Activated naive CD4-positive, alpha-beta T cell treated with anti-CD3 and anti-CD28 coated beads for 36 hours (primary cell): ENCODE measurements around the gene POLR2E. TPM values are rescaled to one million over a fixed set of nuclear protein-coding genes. Genes with fewer than 3 reads are reported as not detected.
A peak's percentile ranks its signal among the peaks of the same experiment; 100 is the strongest.

ENCODE experiments used
- CTCF ChIA-PET: fragments of 350-600 bp; sonication (Branson Sonifier 250); formaldehyde crosslinking; loops from one replicate; lab custom pipeline; 2021; ENCODE audit warnings: antibody characterized with exemption; lab: Charles Lee
- DNase-seq: peaks from one replicate; pipeline ENCODE4 v3.0.0-alpha.2; 2020
- H3K27ac Mint-ChIP-seq: one replicate; pipeline ENCODE4 v1.8.0; 2021; ENCODE audit warnings: mild to moderate bottlenecking, mixed read lengths
- H3K27me3 Mint-ChIP-seq: one replicate; pipeline ENCODE4 v1.8.0; 2021; ENCODE audit warnings: low read depth, mixed read lengths
- H3K36me3 Mint-ChIP-seq: one replicate; pipeline ENCODE4 v1.8.0; 2021; ENCODE audit warnings: low read depth, mixed read lengths
- H3K4me1 Mint-ChIP-seq: one replicate; pipeline ENCODE4 v1.8.0; 2021; ENCODE audit warnings: low read depth, mixed read lengths
- H3K4me3 Mint-ChIP-seq: one replicate; pipeline ENCODE4 v1.8.0; 2021; ENCODE audit warnings: mild to moderate bottlenecking, moderate library complexity, mixed read lengths
- H3K9me3 Mint-ChIP-seq: one replicate; pipeline ENCODE4 v1.8.0; 2021; ENCODE audit warnings: mixed read lengths
- intact Hi-C: fragments of 100-400 bp; cut with micrococcal nuclease; formaldehyde crosslinking; loops from one replicate; pipeline ENCODE4 v1.15.1; 2023
- total RNA-seq, 2 experiments: library from RNA; stranded (reverse); gene quantifications; one replicate each; pipeline ENCODE4 v1.2.3, GENCODE V29; 2021

Gene POLR2E
- total RNA-seq, 2 experiments from 2014 or later, result 238 to 258 TPM

DNA sequence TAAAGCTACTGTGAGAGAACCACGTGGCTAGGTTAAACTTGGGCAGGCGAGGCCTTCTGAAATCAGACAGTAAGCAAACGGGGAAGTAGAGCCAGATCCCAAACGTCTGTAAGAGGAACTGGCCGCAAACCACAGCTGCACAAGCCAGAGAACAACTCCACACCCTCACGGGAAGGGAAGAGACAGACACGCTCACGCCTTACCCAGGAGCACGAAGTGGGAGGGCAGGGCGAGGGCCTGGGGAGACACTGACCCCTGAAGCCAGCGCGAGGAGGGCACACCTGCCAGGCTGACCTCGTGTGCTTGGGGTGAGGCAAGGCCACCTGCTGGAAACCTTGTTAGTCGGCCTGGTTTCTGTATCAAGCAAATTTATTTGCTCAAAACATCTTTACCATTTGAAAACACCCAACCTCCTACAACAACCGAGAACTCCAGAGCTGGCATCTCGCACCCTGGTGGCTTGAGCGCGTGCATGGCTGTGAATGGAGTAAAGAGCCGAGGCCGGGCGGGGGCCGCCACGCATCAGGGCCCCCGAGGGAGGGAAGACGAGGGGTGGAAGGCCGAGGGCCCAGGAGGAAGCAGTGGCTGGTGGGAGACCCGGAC lies 7.3 kb downstream of the POLR2E start:
- peak overlapping the region; percentile 81 for H3K27ac Mint-ChIP-seq
- peaks cover 47% of the 10 kb centered on the region for H3K4me1 Mint-ChIP-seq
- intact Hi-C loops, result loop anchor here (1.0 kb wide), 1 partner anchor 11 kb away; no protein-coding TSS in a partner anchor
- H3K27me3 Mint-ChIP-seq, result no peaks in the 10 kb centered on the region
- DNase-seq, result peak; percentile 59
- H3K9me3 Mint-ChIP-seq, result no peaks in the 10 kb centered on the region
- CTCF ChIA-PET, result interaction anchor here (0.6 to 1.5 kb wide), 2 partner anchors 12 to 23 kb away, joined by 3 to 4 read pairs; no protein-coding TSS in a partner anchor
- H3K4me3 Mint-ChIP-seq, result peak overlapping the region; percentile 8
- peaks cover 34% of the 10 kb centered on the region for H3K36me3 Mint-ChIP-seq

DNA sequence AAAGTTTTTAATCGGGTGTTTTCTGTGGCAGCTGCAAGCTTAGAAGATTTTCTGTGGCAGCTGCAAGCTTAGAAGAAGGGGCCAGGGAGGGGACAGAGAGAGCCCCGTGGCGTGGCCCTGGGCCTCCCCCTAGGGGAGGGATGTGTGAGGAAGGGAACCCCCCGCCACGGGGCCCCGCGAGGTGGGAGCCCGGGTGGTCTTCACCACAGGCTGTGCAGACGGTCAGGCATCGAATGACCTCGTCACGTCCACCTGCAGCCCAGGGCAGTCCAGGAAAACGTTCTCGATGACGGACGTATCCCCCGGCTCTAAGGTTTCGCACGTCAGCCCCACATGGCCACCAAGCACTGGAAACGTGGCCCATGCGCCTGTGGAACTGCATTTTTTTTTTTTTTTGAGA lies 8.6 kb downstream of the POLR2E start:
- H3K27me3 Mint-ChIP-seq, result no peaks in the 10 kb centered on the region
- H3K36me3 Mint-ChIP-seq, result peaks cover 27% of the 10 kb centered on the region
- intact Hi-C loops, result no loop called here
- no peak for DNase-seq
- no peak overlapping the region for H3K27ac Mint-ChIP-seq
- H3K9me3 Mint-ChIP-seq, result no peaks in the 10 kb centered on the region
- H3K4me3 Mint-ChIP-seq, result no peak overlapping the region
- peaks cover 53% of the 10 kb centered on the region for H3K4me1 Mint-ChIP-seq
- CTCF ChIA-PET, result interaction anchor here (0.6 to 1.5 kb wide), 3 partner anchors 11 to 107 kb away, joined by 3 to 4 read pairs (median 3); no protein-coding TSS in a partner anchor

DNA sequence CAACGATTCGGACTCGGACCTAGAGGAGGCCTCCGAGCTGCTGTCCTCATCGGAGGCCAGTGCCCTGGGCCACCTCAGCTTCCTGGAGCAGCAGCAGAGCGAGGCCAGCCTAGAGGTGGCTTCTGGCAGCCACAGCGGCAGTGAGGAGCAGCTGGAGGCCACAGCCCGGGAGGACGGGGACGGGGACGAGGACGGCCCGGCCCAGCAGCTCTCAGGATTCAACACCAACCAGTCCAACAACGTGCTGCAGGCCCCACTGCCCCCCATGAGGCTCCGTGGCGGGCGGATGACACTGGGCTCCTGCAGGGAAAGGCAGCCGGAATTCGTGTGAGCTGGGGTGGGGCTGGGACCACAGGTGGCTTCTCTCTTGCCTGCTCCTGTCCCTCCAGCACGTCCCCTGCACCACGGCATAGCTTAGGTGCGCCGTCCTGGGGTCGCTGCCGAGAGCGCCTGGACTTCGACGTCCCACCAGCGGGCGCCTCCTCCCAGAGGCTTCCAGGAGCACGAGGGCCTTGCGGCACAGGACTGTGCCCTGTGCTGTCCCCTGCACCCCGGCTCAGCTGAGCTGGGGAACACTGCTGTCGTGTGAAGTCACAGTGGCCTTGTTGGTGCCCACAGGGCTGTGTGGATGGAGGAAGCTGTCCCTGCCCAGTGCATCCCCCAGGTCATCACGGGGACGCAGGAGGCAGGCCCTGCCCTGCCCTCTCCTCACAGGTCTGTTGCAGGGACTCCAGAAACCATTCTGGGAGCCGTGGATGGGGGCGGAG lies 9.3 kb downstream of the POLR2E start:
- peaks cover 54% of the 10 kb centered on the region for H3K4me1 Mint-ChIP-seq
- H3K9me3 Mint-ChIP-seq, result no peaks in the 10 kb centered on the region
- H3K27ac Mint-ChIP-seq, result peak overlapping the region; percentile 14
- peaks cover 32% of the 10 kb centered on the region for H3K36me3 Mint-ChIP-seq
- DNase-seq, result no peak
- no peaks in the 10 kb centered on the region for H3K27me3 Mint-ChIP-seq
- no peak overlapping the region for H3K4me3 Mint-ChIP-seq
- CTCF ChIA-PET, result interaction anchor here (0.6 to 0.9 kb wide), 2 partner anchors 11 to 84 kb away, joined by 3 to 4 read pairs; no protein-coding TSS in a partner anchor
- intact Hi-C loops, result no loop called here

DNA sequence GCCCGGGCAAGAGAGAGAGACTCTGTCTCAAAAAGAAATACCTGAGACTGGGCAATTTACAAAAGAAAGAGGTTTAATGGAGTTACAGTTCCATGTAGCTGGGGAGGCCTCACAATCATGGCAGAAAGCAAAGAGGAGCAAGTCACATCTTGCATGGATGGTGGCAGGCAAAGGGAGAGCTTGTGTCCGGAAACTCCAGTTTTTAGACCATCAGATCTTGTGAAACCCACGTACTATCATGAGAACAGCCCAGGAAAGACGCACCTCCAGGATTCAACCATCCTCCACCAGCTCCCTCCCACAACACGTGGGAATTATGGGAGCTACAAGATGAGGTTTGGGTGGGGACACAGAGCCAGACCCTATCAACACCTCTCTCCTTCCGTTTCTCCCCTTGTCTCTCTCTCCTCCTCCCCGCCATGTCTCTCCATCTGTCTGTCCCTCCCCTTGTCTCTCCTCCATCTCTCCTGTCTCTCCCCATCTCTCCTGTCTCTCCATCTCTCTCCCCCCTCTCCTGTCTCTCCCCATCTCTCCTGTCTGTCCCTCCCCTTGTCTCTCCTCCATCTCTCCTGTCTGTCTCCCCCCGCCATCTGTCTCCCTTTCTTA lies 10.0 kb downstream of the POLR2E start:
- Mint-ChIP-seq H3K27ac (peak overlapping the region; percentile 14), H3K4me3 (no peak overlapping the region), H3K36me3 (peaks cover 39% of the 10 kb centered on the region), H3K9me3 (no peaks in the 10 kb centered on the region), H3K4me1 (peaks cover 55% of the 10 kb centered on the region), H3K27me3 (no peaks in the 10 kb centered on the region)
- CTCF ChIA-PET, result interaction anchor here (0.6 kb wide), 1 partner anchor 11 kb away, joined by 4 read pairs; no protein-coding TSS in a partner anchor
- intact Hi-C loops, result no loop called here
- no peak for DNase-seq

DNA sequence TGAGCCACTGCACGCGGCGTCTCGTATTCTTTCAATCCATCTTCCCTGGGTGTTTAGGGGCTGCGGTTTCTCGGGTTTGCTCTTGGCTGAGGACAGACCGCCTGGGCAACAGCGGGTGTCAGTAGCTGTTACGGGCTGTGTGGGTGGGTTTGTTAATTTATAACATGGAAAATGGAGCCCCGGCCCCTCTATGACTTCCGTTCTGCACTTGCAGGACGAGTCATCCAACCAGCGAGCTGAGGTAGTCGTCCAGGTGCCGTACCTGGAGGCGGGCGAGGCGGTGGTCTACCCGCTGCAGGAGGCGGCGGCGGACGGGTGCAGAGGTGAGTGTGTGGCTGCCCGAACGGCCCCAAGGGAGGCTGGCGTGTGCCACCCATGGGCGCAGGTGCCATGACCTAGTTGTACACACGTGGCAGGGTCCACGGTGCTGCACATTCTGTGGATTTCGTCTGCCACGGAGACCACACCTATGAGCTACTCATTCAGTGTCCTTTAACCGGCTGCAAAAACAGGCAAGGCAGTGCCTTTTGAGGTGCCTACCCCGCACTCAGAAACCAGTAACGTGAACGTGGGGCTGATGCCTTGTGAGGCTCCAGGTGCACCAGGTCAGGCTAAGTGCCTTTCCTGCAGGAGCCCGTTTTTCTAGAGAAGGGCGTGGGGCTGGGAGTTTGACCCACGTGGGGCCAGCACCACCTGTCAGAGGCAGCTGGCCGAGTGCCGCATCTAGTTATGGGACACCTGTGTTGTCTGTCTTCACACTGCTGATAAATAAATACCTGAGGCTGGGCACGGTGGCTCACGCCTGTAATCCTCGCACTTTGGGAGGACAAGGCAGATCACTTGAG lies 10.9 kb downstream of the POLR2E start:
- no peak for DNase-seq
- intact Hi-C loops, result no loop called here
- CTCF ChIA-PET, result no interaction called here

DNA sequence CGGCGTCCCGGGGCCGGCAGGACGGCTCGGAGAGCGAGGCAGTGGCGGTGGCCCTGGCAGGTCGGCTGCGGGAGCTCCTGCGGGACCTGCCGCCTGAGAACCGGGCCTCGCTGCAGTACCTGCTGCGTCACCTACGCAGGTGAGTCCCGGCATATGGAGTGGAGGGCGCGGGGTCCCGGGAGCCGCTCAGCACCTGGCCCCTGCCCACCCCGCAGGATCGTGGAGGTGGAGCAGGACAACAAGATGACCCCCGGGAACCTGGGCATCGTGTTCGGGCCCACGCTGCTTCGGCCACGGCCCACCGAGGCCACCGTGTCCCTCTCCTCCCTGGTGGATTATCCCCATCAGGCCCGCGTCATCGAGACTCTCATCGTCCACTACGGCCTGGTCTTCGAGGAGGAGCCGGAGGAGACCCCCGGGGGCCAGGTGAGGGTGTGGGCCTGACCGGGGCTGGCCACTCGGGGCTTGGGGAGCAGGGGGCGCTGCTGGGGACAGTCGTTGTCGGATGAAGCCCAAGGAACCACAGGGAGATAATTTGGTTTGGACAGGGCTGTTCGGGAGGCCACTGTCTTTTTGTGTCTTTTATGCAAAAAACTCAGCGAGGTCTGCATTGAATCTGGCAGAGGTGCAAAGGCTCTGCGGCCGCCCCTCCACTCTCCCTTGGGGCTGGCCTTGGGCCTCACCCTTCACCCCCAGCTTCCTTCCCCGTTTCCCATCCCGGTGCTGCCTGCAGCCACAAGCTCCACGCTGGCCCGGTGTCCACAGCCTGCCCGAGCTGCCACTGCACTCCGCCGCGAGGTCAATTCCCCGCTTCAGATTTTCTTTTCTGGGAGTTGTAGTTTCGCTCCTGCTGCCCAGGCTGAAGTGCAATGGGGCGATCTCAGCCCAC lies 12.0 kb downstream of the POLR2E start:
- no peaks in the 10 kb centered on the region for H3K27me3 Mint-ChIP-seq
- H3K9me3 Mint-ChIP-seq, result no peaks in the 10 kb centered on the region
- CTCF ChIA-PET, result no interaction called here
- H3K4me3 Mint-ChIP-seq, result no peak overlapping the region
- peaks cover 50% of the 10 kb centered on the region for H3K36me3 Mint-ChIP-seq
- intact Hi-C loops, result loop anchor here (1.0 to 2.0 kb wide), 2 partner anchors 12 to 16 kb away; partner anchors contain the start of genes ARHGAP45 and POLR2E
- no peak overlapping the region for H3K27ac Mint-ChIP-seq
- no peak for DNase-seq
- H3K4me1 Mint-ChIP-seq, result peaks cover 56% of the 10 kb centered on the region

More for the DNA sequence above, 10.9 kb downstream of the POLR2E start:
- Mint-ChIP-seq H3K36me3 (peaks cover 45% of the 10 kb centered on the region), H3K4me3 (no peak overlapping the region), H3K4me1 (peaks cover 59% of the 10 kb centered on the region), H3K9me3 (no peaks in the 10 kb centered on the region), H3K27me3 (no peaks in the 10 kb centered on the region), H3K27ac (no peak overlapping the region)

DNA sequence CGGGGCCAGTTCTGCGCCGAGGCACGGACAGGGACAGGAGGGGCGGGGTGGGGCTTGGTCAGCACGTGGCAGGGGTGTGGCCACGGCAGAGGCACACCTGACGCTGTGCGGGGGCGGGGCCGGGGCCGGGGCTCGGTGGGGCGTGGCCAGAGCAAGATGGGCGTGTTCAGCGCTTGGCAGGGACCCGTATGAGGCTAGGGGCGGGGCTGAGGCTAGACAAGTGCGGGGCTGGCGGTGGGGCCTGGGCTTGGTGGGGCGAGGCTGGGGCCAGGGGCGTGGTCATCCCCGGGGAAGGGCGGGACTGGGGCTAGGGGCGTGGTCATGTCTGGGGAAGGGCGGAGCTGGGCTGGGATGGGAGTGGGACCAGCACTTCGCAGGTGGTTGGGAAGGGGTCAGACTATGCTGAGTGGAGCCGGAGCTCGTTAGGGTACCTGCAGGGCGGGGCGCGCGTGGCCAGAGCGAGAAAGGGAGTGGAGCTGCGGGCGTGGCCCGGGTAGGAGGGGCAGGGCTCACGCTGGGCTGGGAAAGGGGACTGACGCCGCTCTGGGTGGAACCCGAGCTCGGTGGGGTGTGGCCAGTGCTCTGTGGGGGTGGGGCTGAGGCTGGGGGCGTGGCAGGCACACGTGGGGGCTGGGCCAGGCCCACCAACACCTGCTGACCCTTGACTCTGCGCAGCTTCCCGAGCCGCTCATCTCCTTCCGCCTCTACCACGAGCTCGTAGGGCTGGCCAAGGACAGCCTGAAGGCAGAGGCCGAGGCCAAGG lies 12.8 kb downstream of the POLR2E start:
- peak; percentile 92 for DNase-seq
- Mint-ChIP-seq H3K9me3 (no peaks in the 10 kb centered on the region), H3K36me3 (peaks cover 52% of the 10 kb centered on the region), H3K4me1 (peaks cover 54% of the 10 kb centered on the region), H3K27ac (peak overlapping the region; percentile 24), H3K4me3 (no peak overlapping the region), H3K27me3 (no peaks in the 10 kb centered on the region)
- CTCF ChIA-PET, result interaction anchor here (0.6 kb wide), 1 partner anchor 12 kb away, joined by 5 read pairs; no protein-coding TSS in a partner anchor
- intact Hi-C loops, result loop anchor here (1.0 to 2.0 kb wide), 2 partner anchors 13 to 16 kb away; partner anchors contain the start of genes ARHGAP45 and POLR2E

DNA sequence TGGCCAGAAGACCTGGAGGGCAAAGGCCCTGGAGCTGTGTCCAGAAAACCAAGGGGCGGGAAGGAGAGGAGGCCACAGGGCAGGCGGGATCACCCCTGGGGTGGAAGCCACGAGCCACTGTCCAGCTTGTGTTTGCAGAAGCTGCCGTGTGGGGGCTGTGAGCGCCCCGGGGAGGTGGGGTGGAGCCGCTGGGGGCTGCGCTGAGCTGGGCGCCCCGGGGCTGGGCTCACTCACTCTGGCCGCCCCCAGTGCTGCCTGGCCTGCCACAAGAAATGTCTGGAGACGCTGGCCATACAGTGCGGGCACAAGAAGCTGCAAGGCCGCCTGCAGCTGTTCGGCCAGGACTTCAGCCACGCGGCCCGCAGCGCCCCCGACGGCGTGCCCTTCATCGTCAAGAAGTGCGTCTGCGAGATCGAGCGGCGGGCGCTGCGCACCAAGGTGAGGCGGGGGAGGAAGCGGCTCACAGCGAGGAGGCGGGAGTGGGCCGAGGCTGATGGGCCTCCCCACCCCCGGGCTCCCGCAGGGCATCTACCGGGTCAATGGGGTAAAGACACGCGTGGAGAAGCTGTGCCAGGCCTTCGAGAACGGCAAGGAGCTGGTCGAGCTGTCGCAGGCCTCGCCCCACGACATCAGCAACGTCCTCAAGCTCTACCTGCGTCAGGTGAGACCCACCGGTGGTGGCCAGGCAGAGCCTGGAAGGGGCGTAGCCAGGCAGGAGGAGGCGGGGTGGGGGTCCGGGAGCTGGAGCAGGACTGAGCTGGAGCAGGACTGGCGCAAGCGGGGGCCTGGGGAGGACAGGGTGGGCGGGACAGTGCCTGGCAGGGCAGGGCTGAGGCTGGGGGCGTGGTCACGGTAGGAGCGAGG lies 13.6 kb downstream of the POLR2E start:
- intact Hi-C loops, result loop anchor here (1.0 to 2.0 kb wide), 2 partner anchors 14 to 15 kb away; partner anchors contain the start of genes ARHGAP45 and POLR2E
- peaks cover 57% of the 10 kb centered on the region for H3K4me1 Mint-ChIP-seq
- no peak overlapping the region for H3K27ac Mint-ChIP-seq

DNA sequence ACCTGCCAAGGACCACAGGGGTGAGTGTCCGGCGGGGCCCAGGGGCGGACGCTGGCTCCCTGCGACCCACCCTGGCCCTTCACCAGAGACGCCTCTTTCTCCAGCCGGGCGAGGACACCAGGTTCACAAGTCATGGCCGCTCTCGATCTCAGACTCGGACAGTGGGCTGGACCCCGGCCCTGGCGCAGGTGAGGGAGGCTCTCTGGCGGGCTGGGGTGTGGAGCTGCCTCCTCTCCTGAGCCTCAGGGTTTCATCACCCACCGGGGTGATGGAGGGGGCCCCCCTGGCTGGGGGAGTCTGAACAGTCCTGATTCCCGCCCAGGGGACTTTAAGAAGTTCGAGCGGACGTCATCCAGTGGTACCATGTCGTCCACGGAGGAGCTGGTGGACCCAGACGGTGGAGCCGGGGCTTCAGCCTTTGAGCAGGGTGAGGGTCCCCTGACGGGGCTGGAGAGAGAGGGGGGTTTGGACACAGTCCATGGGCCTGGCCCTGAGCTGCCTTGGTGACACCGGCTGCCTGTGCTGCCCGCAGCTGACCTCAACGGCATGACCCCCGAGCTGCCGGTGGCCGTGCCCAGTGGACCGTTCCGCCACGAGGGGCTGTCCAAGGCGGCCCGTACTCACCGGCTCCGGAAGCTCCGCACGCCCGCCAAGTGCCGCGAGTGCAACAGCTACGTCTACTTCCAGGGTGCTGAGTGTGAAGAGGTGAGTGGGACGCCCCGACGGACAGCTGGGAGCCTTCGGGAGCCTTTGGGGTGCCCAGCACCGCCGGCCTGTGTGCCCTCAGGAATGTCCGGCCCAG lies 14.6 kb downstream of the POLR2E start:
- Mint-ChIP-seq H3K4me3 (no peak overlapping the region), H3K9me3 (no peaks in the 10 kb centered on the region), H3K4me1 (peaks cover 60% of the 10 kb centered on the region), H3K27ac (peak overlapping the region; percentile 53), H3K36me3 (peaks cover 57% of the 10 kb centered on the region), H3K27me3 (no peaks in the 10 kb centered on the region)
- CTCF ChIA-PET, result interaction anchor here (0.6 to 1.1 kb wide), 3 partner anchors 13 to 382 kb away, joined by 3 read pairs; partner anchors contain the start of gene ARHGAP45
- intact Hi-C loops, result no loop called here
- no peak for DNase-seq

More for the DNA sequence above, 13.6 kb downstream of the POLR2E start:
- Mint-ChIP-seq H3K4me3 (no peak overlapping the region), H3K36me3 (peaks cover 54% of the 10 kb centered on the region), H3K27me3 (no peaks in the 10 kb centered on the region), H3K9me3 (no peaks in the 10 kb centered on the region)
- CTCF ChIA-PET, result interaction anchor here (0.6 to 1.1 kb wide), 4 partner anchors 13 to 383 kb away, joined by 3 to 5 read pairs (median 3); partner anchors contain the start of gene ARHGAP45
- DNase-seq, result no peak
